GM21447 (cell line): ENCODE measurements around the gene CYB561D1.
A peak's percentile ranks its signal among the peaks of the same experiment; 100 is the strongest.

ENCODE experiments used
- ATAC-seq: cut with Tn5 transposase; IDR thresholded peaks from one replicate; pipeline ENCODE4 v1.9.1; 2021; ENCODE audit not compliant: unreplicated experiment

CYB561D1 gene

GRCh38 chr1:109527846-109528695 lies 34.2 kb downstream of the CYB561D1 start:
- ATAC-seq, result no peak

GRCh38 chr1:109528712-109529111 lies 34.8 kb downstream of the CYB561D1 start:
- ATAC-seq, result no peak

- ATAC-seq, result no peak
These were observed 36.1 kb downstream of the CYB561D1 start for GRCh38 chr1:109529881-109530456.

- ATAC-seq, result no peak
These were observed 36.7 kb downstream of the CYB561D1 start for GRCh38 chr1:109530457-109531087.

- ATAC-seq, result no peak
These were observed 37.5 kb downstream of the CYB561D1 start for GRCh38 chr1:109531380-109531779.

- ATAC-seq, result no peak
These were observed 38.0 kb downstream of the CYB561D1 start for GRCh38 chr1:109531826-109532364.

GRCh38 chr1:109532365-109533136 lies 38.7 kb downstream of the CYB561D1 start:
- ATAC-seq, result peak; percentile 84

GRCh38 chr1:109534307-109534858 lies 40.5 kb downstream of the CYB561D1 start:
- no peak for ATAC-seq

- no peak for ATAC-seq
These were observed 41.6 kb downstream of the CYB561D1 start for GRCh38 chr1:109535481-109535880.

GRCh38 chr1:109535971-109536491 lies 42.1 kb downstream of the CYB561D1 start:
- ATAC-seq, result no peak

- no peak for ATAC-seq
These were observed 43.7 kb downstream of the CYB561D1 start for GRCh38 chr1:109537450-109538178.

- no peak for ATAC-seq
These were observed 45.1 kb downstream of the CYB561D1 start for GRCh38 chr1:109538827-109539555.

GRCh38 chr1:109539676-109540075 lies 45.8 kb downstream of the CYB561D1 start, which contains the start of gene GPR61:
GPR61 (plus strand) TSS chr1:109539872; CDS start chr1:109543023, 3,151 bp downstream.
- no peak for ATAC-seq

- ATAC-seq, result no peak
These were observed 47.2 kb downstream of the CYB561D1 start for GRCh38 chr1:109541102-109541501.

GRCh38 chr1:109542657-109543056 lies 48.8 kb downstream of the CYB561D1 start:
- no peak for ATAC-seq

GRCh38 chr1:109543283-109543987 lies 49.5 kb downstream of the CYB561D1 start:
- no peak for ATAC-seq

GRCh38 chr1:109543988-109544735 lies 50.3 kb downstream of the CYB561D1 start:
- no peak for ATAC-seq
